Osteoblast (primary cell): Measurements from ENCODE around the gene MAP1A. TPM values are rescaled to one million over a fixed set of nuclear protein-coding genes. Genes with fewer than 3 reads are reported as not detected.

Experiments used
- DNase-seq: peaks from one replicate; pipeline ENCODE4 v3.0.0; 2011; ENCODE audit warnings: low spot score, mixed read lengths; ENCODE audit not compliant: insufficient read length; ENCODE audit errors: missing footprints
- H2AFZ ChIP-seq: 2 replicates; pipeline ENCODE4 v1.6.0; 2011; ENCODE audit warnings: mild to moderate bottlenecking, low read length
- H3K27ac ChIP-seq: 2 replicates; pipeline ENCODE4 v1.5.1; 2011; ENCODE audit warnings: mild to moderate bottlenecking, low read depth, low read length, moderate library complexity
- H3K27me3 ChIP-seq: 2 replicates; pipeline ENCODE4 v1.6.0; 2012; ENCODE audit warnings: mild to moderate bottlenecking, control low read depth, inconsistent platforms, low read length, moderate library complexity; ENCODE audit not compliant: insufficient read depth
- H3K36me3 ChIP-seq: 2 replicates; pipeline ENCODE4 v1.5.1; 2011; ENCODE audit warnings: mild to moderate bottlenecking, low read length, control low read depth, moderate library complexity; ENCODE audit not compliant: insufficient read depth
- H3K4me1 ChIP-seq: 2 replicates; pipeline ENCODE4 v1.5.1; 2011; ENCODE audit warnings: mild to moderate bottlenecking, low read length, control low read depth, moderate library complexity; ENCODE audit not compliant: insufficient read depth
- H3K4me2 ChIP-seq: 2 replicates; pipeline ENCODE4 v1.6.0; 2011; ENCODE audit warnings: mild to moderate bottlenecking, low read length; ENCODE audit not compliant: insufficient read depth
- H3K4me3 ChIP-seq: fragments of 200-600 bp; sonication (generic); 3 replicates; pipeline ENCODE4 v1.5.1; 2012; ENCODE audit warnings: mild to moderate bottlenecking, low read length, inconsistent platforms; ENCODE audit not compliant: insufficient read depth
- H3K79me2 ChIP-seq: 2 replicates; pipeline ENCODE4 v1.6.0; 2012; ENCODE audit warnings: mild to moderate bottlenecking, low read length, control low read depth, inconsistent platforms; ENCODE audit not compliant: insufficient read depth
- H3K9me3 ChIP-seq: 2 replicates; pipeline ENCODE4 v1.5.1; 2011; ENCODE audit warnings: low read depth, low read length, control low read depth
- H4K20me1 ChIP-seq: 2 replicates; pipeline ENCODE4 v1.6.0; 2012; ENCODE audit warnings: mild to moderate bottlenecking, low read length, control low read depth; ENCODE audit not compliant: insufficient read depth
- CTCF ChIP-seq: IDR thresholded peaks from 2 replicates; pipeline ENCODE4 v1.5.1; 2011; ENCODE audit warnings: mild to moderate bottlenecking, low read depth, low read length, moderate library complexity; ENCODE audit errors: extremely low read depth
- total RNA-seq: library from RNA; depleted of rRNA; stranded (reverse); fragments of >200 nt; gene quantifications from 2 replicates; pipeline ENCODE4 v1.2.3, GENCODE V29; 2012

The MAP1A gene
- total RNA-seq, 1 donor = 117 TPM

- Histone ChIP-seq H3K36me3 (peaks cover 59% of the 10 kb centered on the region), H4K20me1 (peaks cover 15% of the 10 kb centered on the region)
- peak; percentile 5 for DNase-seq
These were observed 33.9 kb upstream of the MAP1A start for GRCh38 chr15:43483297-43484128.

GRCh38 chr15:43484455-43484854 lies 33.0 kb upstream of the MAP1A start:
- Histone ChIP-seq H3K27me3 (no peaks in the 10 kb centered on the region), H4K20me1 (peaks cover 17% of the 10 kb centered on the region), H2AFZ (no peak overlapping the region), H3K9me3 (no peaks in the 10 kb centered on the region), H3K36me3 (peaks cover 54% of the 10 kb centered on the region), H3K4me1 (peaks cover 16% of the 10 kb centered on the region), H3K4me3 (no peak overlapping the region), H3K27ac (no peak overlapping the region), H3K79me2 (peaks cover 19% of the 10 kb centered on the region), H3K4me2 (no peak overlapping the region)
- no peak for DNase-seq
- no peak for TF ChIP-seq CTCF

More at GRCh38 chr15:43483297-43484128, 33.9 kb upstream of the MAP1A start:
- Histone ChIP-seq H3K9me3 (no peaks in the 10 kb centered on the region), H3K4me1 (peaks cover 10% of the 10 kb centered on the region), H3K4me2 (no peak overlapping the region), H3K4me3 (no peak overlapping the region), H3K79me2 (peaks cover 15% of the 10 kb centered on the region), H2AFZ (no peak overlapping the region), H3K27me3 (no peaks in the 10 kb centered on the region), H3K27ac (no peak overlapping the region)
- peak; percentile 42 for TF ChIP-seq CTCF

GRCh38 chr15:43487271-43487895 lies 30.0 kb upstream of the MAP1A start:
- H3K27ac ChIP-seq = no peak overlapping the region
- peaks cover 21% of the 10 kb centered on the region for H4K20me1 ChIP-seq
- H3K36me3 ChIP-seq = peaks cover 55% of the 10 kb centered on the region
- no peak overlapping the region for H2AFZ ChIP-seq
- peaks cover 33% of the 10 kb centered on the region for H3K79me2 ChIP-seq
- TF ChIP-seq CTCF = no peak
- no peak overlapping the region for H3K4me3 ChIP-seq
- H3K9me3 ChIP-seq = no peaks in the 10 kb centered on the region
- no peak overlapping the region for H3K4me2 ChIP-seq
- peaks cover 27% of the 10 kb centered on the region for H3K4me1 ChIP-seq
- H3K27me3 ChIP-seq = no peaks in the 10 kb centered on the region
- no peak for DNase-seq

- no peak for TF ChIP-seq CTCF
- H3K79me2 ChIP-seq = peaks cover 36% of the 10 kb centered on the region
- H3K4me3 ChIP-seq = no peak overlapping the region
- no peaks in the 10 kb centered on the region for H3K9me3 ChIP-seq
- H3K36me3 ChIP-seq = peaks cover 55% of the 10 kb centered on the region
- DNase-seq = no peak
- peaks cover 17% of the 10 kb centered on the region for H4K20me1 ChIP-seq
- no peaks in the 10 kb centered on the region for H3K27me3 ChIP-seq
- no peak overlapping the region for H3K4me2 ChIP-seq
- no peak overlapping the region for H2AFZ ChIP-seq
- no peak overlapping the region for H3K27ac ChIP-seq
- peaks cover 27% of the 10 kb centered on the region for H3K4me1 ChIP-seq
These were observed 28.6 kb upstream of the MAP1A start for GRCh38 chr15:43488790-43489189.
